KG1 (cell line): ENCODE measurements around the gene DELE1.

Experiments used
- DNase-seq: peaks from one replicate; lab custom pipeline; 2025; lab: John Stamatoyannopoulos, UW

DELE1 gene, protein sequence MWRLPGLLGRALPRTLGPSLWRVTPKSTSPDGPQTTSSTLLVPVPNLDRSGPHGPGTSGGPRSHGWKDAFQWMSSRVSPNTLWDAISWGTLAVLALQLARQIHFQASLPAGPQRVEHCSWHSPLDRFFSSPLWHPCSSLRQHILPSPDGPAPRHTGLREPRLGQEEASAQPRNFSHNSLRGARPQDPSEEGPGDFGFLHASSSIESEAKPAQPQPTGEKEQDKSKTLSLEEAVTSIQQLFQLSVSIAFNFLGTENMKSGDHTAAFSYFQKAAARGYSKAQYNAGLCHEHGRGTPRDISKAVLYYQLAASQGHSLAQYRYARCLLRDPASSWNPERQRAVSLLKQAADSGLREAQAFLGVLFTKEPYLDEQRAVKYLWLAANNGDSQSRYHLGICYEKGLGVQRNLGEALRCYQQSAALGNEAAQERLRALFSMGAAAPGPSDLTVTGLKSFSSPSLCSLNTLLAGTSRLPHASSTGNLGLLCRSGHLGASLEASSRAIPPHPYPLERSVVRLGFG

DNA sequence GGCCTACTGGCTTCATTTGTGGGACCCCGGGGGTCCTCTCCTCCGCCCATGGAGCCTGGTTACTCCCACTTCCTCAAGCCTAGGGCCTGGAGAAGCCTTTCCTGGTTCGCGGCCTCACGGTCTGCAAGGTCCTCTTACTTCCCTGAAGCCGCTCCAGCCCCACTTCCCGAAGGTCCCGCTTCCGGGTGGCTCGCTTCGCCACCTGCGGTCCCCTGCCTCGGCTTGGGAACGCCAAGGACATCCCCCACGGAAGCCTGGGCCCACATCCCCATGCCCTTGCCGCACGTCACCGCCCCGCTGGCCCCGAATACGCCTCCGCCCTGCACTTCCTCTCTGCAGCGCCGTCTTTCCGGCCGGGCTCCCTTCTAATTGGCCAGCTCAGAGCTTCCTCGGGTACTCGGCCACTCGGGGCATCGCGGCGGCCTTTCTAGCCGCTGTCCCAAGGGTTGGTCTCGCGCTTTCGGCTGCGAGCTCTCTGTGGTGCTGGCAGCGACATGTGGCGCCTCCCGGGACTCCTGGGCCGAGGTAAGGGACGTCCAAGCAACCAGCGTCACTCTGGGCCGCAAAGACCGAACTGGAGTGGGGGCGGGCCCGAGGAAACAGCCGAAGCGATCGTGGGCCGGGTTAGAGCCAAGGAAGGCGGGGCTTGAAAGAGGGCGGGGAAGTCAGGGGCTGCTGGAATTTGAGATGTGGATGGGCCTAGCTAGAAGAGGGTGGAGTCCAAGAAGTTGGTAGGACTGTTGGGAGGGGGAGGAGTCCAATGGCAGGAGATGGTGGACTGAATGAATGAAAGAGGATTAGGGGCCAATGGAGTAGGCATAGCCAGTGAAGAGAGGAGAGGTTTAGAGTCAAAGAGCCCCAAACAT lies at the start of gene DELE1:
Gene DELE1 (plus strand): TSS at position 424 of the 866 bp plus-strand sequence. CDS start 71 bp downstream, at position 495.
- peak; percentile 39 for DNase-seq

DNA sequence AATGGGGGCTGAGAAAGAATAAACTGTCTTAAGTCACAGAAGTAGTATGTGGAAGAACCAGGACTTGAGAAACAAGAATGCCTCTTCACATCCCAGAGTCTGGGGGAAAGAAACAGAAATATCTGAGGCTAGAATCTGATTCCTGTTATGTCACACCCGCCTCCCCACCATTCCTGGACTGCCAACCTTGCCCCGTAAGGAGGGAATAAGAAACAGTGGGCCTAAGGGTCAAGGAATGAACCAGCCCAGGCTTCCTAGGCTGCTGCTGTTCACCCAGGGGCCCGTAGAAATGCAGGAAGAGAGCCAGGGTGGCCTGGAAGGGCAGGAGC lies 49.8 kb upstream of the DELE1 start:
- no peak for DNase-seq

DNA sequence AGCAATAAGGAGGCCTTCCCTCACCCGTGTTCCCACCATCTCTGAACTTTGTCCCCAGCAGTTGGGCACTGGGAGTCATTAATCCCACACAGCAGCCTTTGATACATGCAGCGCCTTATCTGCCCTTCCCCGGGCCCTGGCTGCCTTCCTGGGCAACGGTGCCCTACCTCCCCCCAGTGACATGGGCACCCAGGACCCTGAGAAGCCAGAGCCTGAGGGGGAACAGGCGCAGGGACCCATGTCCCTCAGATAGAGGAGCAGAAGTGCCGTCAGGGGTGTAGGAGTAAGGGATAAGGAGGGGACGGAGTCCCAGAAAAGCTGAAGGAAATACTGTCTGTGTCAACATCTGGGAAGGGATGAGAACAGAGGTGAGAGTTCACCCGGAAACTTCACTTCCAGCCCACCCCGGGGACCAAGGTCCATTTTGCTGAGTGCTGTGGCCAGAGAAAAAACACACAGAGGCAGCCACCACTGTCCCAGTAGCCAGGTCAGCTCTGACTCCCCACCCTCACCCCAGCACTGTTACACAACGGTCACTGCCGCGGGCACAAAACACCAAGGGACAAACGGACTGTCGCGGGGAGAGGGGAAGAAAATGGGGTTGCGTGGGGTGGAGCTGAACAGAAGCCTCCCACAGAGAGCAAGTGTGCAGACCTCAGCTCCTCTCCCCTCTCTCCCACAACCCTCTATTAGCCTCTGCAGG lies 49.3 kb upstream of the DELE1 start:
- no peak for DNase-seq

DNA sequence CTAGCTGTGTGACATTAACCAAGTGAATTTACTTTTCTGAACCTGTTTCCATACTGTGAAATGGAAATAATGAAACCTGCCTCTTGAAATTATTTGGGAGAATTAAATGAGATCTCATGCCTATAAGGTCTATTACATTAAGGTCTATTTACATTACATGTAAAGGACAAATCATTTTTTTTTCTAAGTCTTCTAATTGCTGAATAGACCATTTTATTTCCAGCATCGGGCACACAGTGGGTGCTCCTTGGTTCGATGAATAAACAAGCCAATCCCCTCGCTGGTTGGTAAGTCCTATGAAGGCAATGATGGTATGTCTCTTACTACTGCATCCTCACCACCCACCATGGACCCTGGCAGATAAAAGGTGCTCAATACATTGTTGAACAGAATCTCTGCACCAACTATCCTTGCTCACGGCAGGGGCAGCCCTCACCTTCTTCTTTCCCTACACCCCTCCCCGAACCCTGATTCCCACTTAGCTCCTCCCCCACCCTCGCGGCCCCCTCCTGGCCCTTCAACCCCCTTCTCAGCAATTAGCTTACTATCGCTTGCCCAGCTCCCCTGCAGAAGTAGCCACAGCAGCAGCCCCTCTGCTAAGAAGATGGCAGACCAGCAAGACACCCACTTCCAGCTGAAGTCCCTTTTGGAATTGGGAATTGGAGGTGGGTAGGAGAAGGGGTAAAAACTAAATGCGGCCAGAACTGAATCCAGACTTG lies 48.5 kb upstream of the DELE1 start:
- DNase-seq: no peak

DNA sequence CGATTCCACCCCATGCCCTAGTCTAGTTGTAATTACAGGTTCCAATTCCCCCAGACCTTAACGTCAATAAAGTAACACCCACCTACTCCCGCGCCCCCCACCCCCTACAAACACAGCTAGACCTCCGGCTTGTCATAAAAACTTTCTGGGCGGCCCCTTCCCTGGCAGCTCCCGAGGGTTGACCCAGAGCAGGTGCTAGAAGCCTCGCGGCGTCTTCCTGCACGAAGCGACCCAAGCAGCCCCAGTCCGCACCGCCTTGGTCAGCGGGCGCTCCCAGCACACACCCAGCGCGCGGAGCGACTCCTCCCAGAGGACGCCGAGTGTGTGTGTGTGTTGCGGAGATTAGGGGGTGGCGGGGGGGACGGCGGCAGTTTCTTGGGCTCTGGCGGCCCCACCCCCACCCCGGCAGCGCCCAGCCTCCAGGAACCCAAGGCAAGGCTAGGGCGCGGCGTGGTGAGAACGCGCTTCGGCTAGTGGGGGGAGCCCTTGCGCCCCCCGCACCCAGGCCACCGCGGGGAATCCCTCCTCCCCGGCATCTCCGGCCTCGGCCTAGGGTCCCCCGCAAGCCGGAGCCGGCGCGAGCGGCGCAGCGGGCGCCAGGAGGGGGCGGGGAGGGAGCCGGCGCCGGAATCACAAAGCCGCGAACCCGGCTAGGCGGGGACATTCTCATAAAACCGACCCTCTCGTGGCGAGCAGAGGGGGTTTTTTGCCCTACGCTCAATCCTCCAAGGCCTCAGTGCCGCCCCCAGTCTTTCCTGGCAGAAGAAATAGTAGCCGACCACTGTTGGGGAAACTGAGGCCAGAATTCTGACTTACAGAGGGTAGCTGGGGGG lies 47.7 kb upstream of the DELE1 start:
- DNase-seq: no peak

DNA sequence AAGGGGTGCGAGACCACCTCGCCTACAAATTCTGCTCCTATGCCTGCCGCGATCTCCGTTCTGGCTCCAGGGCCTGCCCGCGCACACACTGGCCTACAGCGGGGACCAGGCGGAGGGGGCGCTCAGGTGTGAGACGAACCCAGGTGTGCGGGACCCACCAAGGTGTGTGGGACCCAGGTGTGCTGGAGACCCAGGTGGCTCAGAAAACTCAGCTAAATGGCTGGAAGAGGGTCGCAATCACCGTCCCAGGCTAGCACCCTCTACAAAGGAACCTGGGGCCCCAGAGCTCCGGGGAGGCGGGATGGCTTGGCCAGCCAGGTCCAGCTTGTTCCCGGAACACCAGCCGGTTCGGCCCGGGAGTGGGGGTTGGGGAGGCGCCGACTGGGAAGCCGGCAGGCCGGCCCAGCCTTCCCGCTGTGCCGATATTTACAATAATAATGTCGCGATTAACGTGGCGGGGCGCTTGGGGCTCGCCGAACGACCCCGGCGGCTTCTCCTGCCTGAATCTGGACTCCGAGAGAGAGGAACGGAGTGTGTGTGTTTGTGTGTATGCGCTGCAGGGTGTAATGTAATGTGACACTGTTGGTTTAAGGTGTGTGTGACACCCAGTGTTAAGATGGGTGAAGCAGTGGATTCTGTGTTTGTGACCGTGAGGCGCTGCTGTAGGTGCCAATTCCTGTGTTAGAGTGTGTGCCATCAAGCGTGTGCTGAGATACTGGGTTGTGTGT lies 46.9 kb upstream of the DELE1 start:
- no peak for DNase-seq

DNA sequence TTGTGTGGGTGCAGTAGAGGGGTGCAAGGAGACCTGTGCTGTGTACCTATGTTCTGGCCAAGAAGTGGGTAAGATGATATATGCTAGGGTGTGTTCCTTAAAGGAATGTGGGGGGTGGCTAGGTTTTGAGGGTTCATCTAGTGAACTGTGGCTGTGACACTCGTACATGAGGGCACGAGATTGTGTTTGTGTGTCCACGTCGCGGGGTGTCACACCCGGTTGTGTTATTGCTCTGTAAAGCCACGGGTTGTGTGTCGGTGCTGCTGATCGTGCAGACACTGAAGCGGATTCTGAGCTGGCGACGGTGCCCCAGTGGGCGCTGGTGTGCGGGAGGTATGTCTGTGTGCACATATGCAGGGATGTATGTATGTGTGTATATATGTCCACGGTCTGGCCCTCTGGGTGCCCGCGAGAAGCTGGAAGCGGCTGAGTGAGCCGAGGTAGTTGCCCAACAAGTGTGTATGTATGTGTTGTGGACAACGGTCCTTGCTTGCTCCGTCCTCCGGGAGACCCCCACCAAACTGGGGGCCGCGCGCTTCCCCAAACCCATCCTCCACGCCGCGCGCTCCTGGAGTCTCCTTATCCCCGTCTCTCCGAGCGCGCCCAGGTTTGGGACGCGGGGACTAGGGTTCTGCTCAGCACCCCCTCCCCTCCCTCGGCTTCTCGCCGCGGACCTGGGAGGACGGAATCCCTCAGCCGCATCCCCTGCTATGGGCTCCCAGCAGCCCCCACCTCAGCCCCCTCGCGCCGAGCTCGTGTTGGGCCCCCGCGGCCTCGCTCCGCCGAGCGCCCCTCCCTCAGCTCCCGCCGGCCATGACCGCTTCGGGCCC lies 46.1 kb upstream of the DELE1 start:
- no peak for DNase-seq

DNA sequence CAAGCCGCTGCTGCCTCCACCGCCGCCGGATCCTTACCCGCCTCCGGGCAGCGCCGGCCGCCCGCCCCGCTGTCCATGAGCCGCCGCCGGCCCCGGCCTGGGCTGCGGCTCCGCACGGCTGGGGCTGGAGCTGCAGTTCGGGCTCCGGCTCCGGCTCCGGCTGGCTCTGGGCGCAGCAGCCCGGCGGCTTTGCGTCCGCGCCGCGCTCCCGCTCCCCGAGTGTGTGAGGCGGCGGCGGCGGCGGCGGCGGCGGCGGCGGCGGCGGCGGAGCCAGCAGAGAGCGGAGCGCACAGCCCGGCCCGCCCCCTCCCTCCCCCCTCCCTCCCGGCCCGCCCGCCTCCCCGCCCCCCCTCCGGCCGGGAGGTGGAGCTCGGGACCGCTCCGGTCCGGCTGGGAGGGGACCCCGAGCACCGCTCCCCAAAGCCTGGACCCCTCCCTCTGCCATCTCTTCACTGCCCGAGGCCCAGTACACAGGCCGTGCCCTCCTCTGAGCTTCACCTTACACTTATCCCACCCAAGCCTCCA lies 45.4 kb upstream of the DELE1 start, which contains the start of gene PCDH1:
Gene PCDH1 (minus strand): TSS at position 225 of the 525 bp plus-strand sequence. CDS start 148 bp downstream, at position 77.
- no peak for DNase-seq

DNA sequence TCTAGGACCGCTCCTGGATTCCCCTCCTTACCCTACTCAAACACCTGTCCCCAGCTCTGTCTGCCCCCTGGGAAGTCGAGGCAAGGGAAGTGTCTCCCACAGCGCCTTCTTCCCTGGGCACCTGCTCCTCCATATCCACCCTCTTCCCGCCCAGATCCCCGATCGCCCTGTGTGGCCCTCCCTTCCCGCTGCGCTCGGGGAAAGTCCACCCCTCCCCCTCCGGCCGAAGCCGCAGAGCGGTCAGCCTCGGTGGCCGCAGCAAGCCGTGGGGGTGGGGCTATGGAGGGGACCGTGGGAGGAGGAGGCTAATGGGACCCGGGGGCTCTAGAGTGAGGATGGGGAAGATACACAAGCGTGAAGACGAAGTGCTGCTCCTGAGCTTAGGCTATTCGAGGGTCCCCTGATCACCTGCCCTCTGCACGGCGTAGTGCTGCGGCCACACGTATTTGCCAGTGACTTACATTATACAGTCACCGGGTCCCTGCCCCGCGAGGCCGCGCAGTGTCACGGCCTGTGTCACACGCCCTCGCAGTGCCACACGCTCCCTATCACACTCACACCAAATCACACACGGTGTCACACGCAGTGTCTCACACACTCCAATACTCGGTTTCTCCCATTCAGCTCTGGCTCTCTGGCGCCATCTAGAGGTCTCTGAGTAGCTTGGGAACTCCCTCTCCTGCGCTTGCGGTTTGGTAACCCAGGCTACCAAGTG lies 44.8 kb upstream of the DELE1 start:
- peak; percentile 64 for DNase-seq

DNA sequence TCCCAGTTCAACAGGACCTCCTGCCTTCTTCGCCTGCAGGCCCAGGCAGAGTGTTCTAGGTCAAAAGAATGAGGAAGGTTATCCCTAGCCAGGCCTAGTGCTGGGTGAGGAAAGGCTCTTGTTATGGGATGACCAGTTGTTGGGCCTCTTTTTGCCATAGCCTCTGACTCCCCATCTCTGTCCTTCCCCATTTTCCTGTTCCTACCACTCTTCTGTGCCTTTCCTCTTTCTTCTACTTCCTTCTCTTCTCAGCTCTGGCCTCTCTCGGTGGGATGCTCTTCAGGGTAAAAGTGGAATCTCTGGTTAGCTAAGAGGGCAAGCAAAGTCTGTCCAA lies 44.3 kb upstream of the DELE1 start:
- DNase-seq: no peak

DNA sequence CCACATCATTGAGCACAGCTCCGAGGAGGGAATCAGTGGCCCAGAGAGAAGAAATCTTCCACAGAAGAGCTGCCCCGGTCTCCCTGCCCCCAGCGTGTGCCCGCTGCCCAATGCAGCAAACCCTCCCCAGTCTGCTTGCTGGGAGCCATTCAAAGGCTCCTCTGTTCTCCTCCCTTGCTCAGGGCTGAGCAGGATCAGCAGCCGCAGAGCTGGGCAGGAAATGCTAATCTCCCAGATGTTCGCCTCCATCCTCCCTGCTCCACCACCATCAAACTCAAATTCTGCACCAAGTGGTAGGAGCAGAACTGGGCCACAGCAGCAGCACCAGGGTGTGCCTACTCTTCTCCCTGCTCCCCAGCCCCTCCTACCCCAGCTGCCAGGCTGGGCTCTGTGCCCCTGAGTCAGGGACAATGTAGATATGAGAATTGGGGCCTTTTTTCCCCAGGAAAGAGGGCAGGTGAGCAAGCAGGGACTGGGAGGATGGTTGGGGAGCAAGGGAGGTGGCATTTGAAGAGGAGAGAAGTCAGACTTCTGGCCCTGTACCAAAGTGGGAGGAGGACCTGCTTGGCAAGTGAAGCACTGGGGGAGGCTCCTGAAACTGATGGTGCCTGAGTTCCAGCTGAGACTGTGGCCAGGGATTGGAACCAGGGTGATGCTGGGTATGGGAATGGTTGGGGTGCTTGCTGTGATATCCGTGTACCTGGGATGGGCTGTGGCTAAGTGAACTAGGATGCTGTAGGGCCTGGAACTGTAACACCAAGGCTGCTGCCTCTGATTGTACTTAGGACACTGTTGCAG lies 43.5 kb upstream of the DELE1 start:
- DNase-seq: no peak

DNA sequence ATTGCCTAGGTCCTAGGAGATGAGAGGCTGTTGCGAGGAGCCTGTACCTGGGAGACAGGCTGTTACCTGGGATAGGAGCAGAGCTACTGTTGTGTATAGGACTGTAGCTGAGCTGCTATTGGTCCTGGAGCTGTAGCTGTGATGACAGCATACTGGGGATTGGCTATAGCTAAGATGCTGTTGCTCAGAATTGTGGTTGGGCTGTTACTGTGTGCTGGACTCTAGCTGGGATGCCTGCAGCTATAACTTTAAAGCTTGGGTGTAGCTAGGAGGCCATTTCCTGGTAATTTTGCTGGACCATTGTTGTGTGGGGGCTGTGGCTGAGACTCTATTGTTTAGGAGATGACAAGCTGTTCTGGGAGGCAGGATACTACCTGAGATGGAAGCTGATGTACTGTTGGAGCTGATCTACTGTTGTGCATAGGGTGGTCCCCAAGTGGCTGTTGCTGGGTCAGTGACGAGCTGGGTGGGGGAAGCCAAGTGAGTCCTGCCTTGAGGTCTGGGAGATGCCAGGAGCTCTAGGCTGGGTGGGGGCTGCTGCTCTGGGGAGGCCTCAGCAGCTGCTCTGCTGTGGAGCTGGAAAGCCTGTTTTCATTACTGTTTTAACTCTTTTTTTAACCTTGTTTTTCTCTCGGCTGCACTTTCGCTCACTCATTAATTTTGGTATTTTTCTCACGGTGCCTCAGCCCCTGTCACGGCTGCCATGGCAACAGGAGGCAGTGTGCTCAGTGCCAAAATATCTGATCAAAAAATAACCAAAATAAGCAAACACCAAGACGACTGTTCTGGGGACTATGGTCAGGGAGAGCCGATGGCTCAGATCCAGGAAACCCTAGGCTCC lies 42.5 kb upstream of the DELE1 start:
- DNase-seq: no peak

DNA sequence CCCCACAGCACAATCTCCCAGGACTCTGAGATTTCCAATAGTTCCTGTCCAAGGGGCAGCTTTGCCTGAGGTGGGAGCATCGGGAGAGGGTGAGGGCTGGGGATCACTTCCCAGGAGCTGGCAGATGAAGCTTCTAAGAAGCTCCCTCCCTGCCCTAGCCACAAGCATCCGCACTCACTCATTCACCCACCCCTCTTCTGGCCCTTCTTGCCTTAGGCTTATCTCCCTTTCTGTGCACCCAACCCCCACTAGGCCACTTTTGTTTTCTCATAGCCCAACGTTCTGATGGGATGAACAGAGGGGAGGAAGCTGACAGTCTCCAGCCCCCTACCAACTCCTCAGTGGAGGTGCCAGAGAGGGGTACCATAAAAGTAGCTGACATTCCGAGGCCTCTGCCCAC lies 41.8 kb upstream of the DELE1 start:
- DNase-seq: no peak

DNA sequence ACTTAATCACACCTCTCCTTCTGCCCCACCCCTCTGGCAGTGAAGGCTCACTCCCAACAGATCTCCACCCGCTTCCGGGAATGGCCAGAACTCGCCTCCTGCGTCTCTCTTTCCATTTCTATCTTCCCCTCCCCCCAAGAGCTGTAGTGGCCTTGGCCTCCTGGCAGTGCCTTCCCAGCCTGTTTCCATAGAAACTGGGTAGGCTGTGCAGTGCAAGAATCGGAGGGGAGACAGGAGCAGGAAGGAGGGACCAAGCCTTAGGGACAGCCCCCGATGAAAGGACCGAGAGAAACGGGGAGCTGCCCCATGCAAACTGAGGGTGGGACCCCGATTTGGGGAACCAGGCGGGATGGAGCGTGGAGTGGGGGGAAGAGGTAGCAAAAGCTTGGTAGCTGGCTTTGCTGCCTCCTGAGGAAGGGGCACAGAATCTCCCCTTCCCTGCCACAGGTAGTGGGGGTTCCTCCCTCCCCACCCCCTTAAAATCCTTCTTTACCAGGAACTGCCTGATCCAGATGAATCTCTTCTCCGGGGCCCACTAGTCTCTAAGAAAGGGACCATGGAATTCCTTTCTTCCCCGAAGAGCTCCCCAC lies 41.0 kb upstream of the DELE1 start:
- no peak for DNase-seq

DNA sequence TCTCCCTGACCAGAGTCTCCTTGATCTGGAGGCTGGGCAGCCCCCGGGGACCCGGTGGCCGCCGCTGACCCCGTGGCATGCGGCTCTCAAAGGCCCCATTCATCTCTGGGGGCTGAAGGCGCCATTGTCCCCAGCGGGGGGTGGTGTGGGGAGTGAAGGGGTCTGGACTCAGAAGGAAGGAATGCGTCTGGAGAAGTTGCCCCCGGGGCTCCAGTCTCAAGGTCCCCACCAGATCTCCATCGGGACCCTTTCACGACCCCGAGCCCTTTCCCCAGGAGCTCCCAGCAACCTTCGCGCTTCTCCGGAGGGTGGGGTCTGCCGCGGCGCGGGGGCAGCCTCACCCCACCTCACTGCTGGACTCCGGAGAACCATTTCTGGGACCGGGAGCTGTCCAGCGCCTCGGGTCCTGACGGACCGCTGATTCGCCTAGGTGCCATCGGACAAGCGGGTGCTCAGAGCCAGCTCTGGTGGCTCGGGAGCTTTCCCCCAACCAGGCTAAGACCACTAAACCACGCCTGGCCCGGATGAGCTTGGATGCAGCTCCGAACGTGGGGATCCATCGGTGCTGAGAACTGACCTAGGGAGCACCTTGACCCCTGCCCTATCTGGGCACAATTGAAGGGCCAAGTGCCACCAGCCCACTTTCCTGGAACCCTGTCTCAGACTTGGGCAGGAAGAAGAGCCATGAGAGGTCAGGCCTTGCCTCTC lies 40.3 kb upstream of the DELE1 start:
- no peak for DNase-seq
